Measurements from ENCODE around the gene EPHB3. TPM values are rescaled to one million over a fixed set of nuclear protein-coding genes. Genes with fewer than 3 reads are reported as not detected.

The EPHB3 gene
- total RNA-seq = 1 to 10 TPM in 1 of 2 donors, under 1 TPM in 1; 0.34 to 1.3 TPM

GRCh38 chr3:184561061-184561912, at the start of gene EPHB3:
Gene EPHB3 (plus strand): TSS chr3:184561785. CDS start chr3:184562236, 451 bp downstream.

Other genes with a start within 250 kb of the EPHB3 start
- 100 to 1,000 TPM; 191 to 328 TPM for gene EIF4G1, start 247.2 kb upstream of the EPHB3 start, total RNA-seq
- 10 to 100 TPM; 15.7 to 22.7 TPM for gene FAM131A, start 224.2 kb upstream of the EPHB3 start, total RNA-seq
- 1 to 10 TPM; 4.1 to 6.7 TPM for gene CLCN2, start 200.2 kb upstream of the EPHB3 start, total RNA-seq
- gene POLR2H, start 200.1 kb upstream of the EPHB3 start, total RNA-seq = 100 to 1,000 TPM in 1 of 2 donors, 10 to 100 TPM in 1; 40.3 to 102 TPM
- gene THPO, start 183.6 kb upstream of the EPHB3 start, total RNA-seq = not detected
- under 1 TPM in 1 of 2 donors, not detected in 1; 0.34 TPM for gene CHRD, start 181.7 kb upstream of the EPHB3 start, total RNA-seq
- gene MAGEF1, start 150.3 kb downstream of the EPHB3 start, total RNA-seq = 10 to 100 TPM; 14.5 to 22.0 TPM

Data from melanocyte of skin (primary cell).